DOHH2 (cell line): Measurements from ENCODE around the gene PCAT7.

Experiments used
- CTCF ChIP-seq: fragments of 200-600 bp; sonication (generic); IDR thresholded peaks from one replicate; pipeline ENCODE4 v1.5.1; 2014; ENCODE audit warnings: antibody characterized with exemption, mild to moderate bottlenecking, low read depth, low read length; ENCODE audit not compliant: poor library complexity, severe bottlenecking
- EZH2phosphoT487 ChIP-seq: fragments of 200-600 bp; sonication (generic); IDR thresholded peaks from 2 replicates; pipeline ENCODE4 v1.6.1; 2017; ENCODE audit warnings: borderline replicate concordance, mild to moderate bottlenecking, antibody characterized with exemption, low read length, moderate library complexity, mixed read lengths

- TF ChIP-seq CTCF (no peak), EZH2phosphoT487 (no peak)
Measured at GRCh38 chr9:94607423-94607691, 52.5 kb downstream of the PCAT7 start.
